DMS114 treated with DMSO at 0.1 percent for 48 hours (cell line): ENCODE results near the gene HK2.

Experiments
- DNase-seq: peaks from one replicate; lab custom pipeline; 2025; ENCODE audit not compliant: unreplicated experiment; lab: John Stamatoyannopoulos, UW

The HK2 gene

DNA sequence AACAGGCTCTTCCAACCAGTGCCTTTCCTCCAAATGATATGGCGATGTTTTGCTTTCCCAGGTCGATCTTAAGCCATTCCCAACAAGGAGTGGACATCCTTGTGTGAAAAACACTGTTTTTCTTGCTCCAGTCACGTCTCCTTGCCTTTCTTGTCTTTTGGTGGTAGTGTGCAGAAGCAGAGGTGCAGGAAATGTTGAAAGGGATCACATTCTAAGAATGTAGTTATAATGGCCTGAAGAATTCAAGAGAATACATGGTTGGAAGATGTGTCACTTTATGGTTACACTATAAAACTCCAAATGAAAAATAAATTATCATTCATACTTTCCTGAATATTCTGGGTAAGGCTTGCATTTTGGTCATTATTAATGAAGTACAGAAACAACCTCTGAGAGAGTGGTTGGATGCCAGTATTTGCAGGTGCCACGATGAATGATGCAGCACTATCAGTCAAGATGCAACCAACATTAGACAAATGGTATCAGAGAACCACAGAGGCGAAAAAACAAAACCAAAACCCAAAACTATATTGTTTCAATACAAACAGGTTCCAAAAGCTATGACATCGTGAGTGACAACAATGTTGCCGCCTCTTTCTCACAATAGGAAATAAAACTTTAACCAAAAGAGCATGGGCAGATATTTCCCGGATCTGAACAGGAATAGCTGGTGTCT is 97.0 kb downstream of the HK2 start:
- no peak for DNase-seq

DNA sequence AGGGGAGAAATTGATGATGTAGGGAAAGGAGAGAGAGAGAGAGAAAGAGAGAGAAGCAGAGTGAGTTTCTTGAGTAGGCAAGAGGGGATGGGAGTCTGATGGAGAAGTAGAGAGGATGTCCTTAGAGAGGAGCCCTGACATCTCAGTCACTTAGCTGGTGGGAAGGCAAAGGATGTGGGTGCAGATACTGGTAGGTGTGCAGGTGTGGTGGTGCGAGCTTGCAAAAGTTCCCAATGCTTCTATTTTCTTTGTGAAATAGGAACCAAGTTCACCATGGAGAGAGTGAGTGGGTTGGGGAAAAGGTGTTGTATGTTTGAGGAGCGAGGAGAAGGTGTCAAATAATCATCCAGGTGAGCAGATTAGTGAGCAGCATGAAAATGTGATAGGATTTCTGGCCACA is 98.0 kb downstream of the HK2 start:
- DNase-seq, result no peak

- DNase-seq, result no peak
Measured at GRCh38 chr2:74935975-74936391, 102.1 kb downstream of the HK2 start.

- no peak for DNase-seq
Measured at GRCh38 chr2:74937221-74937880, 103.4 kb downstream of the HK2 start.

GRCh38 chr2:74938264-74938663 is 104.3 kb downstream of the HK2 start:
- no peak for DNase-seq

- no peak for DNase-seq
Measured at GRCh38 chr2:74939919-74940812, 106.2 kb downstream of the HK2 start.

GRCh38 chr2:74941284-74941683 is 107.4 kb downstream of the HK2 start:
- DNase-seq, result no peak

GRCh38 chr2:74942263-74942662 is 108.3 kb downstream of the HK2 start:
- DNase-seq, result no peak
